ENCODE data around the gene MED22.
A peak's percentile ranks its signal among the peaks of the same experiment; 100 is the strongest.

Gene MED22

GRCh38 chr9:133375724-133376654 is 28.1 kb upstream of the MED22 start, which contains the start of the genes STKLD1 and SURF4:
STKLD1 (plus strand) TSS chr9:133376366; CDS start chr9:133376474, 108 bp downstream.
SURF4 (minus strand) TSS chr9:133376060; CDS start chr9:133375969, 91 bp downstream.
- DNase-seq (ENCODE audit: low read depth), result peak; percentile 96

DNA sequence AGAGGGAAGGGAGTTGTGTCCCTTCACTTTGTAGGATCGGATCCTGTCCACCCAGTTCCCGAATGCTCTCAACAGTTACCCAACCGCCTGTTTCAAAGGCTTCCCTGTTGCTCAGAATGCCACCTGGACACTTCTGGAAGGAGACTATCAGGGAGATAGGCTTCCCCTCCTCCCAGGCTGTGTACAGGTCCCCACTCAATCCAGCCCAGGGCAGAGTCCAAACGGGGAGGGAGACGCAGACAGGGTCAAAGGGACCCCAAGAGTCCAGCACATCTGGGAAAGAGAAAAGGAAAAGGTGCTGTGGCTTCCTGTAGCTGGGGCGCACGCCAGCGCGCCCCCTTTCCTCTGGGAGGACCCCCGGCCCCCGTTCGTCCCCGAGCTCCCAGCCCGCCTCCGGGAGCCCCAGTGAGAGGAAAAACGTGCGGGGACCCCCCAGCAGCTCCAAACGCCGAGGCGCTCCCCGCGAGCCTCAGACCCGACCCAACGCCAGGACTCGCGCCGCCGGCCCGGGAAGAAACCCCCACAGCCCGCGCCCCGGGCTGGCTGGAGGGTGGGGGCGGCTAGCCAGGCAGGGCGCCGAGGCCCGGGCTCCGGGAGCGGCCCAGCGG is 27.3 kb upstream of the MED22 start:
- peak; percentile 54 for DNase-seq (ENCODE audit: low read depth)

GRCh38 chr9:133374612-133375115 is 26.7 kb upstream of the MED22 start:
- peak; percentile 71 for DNase-seq (ENCODE audit: low read depth)

GRCh38 chr9:133372144-133372543 is 24.2 kb upstream of the MED22 start:
- no peak for DNase-seq (ENCODE audit: low read depth)

GRCh38 chr9:133371261-133371711 is 23.4 kb upstream of the MED22 start:
- no peak for DNase-seq (ENCODE audit: low read depth)

GRCh38 chr9:133370685-133371084 is 22.8 kb upstream of the MED22 start:
- DNase-seq (ENCODE audit: low read depth), result no peak

DNA sequence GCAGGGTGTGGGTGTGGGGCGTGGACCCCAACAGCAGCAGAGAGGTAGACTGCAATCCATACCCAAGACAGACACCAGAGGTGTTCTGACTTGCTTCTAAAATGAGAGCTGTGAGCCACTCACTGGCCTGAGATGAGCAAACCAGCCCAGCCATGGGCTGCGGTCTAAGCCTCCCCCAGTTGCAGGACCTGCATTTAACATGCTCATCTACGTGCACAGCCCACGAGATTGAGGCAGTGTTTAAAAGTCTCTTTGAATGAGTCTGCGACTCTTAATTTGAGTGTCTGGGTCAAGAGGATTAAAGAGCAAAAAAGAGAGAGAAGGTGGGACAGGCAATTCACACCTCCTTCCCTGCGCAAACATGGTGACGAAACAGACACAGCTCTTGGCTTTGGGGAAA is 22.0 kb upstream of the MED22 start:
- no peak for DNase-seq (ENCODE audit: low read depth)

DNA sequence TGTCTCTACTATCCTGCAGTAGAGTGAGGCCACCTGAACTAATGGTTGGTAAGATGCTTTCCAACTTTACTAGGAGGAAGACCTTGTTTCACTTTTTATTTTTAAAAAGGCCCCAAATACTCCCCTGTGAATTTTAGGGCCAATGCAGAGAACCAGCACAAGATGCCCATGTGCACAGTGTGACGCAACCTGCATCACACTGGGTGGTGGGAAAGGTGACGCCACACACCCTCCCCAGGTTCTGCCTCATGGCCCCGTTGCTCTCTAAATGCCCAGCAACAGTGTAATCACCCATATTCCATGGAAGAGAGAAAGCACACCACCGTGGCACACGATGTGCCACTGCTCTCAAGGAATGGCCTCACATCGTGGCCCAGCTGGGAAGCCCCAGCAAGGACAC is 21.5 kb upstream of the MED22 start:
- no peak for DNase-seq (ENCODE audit: low read depth)

DNA sequence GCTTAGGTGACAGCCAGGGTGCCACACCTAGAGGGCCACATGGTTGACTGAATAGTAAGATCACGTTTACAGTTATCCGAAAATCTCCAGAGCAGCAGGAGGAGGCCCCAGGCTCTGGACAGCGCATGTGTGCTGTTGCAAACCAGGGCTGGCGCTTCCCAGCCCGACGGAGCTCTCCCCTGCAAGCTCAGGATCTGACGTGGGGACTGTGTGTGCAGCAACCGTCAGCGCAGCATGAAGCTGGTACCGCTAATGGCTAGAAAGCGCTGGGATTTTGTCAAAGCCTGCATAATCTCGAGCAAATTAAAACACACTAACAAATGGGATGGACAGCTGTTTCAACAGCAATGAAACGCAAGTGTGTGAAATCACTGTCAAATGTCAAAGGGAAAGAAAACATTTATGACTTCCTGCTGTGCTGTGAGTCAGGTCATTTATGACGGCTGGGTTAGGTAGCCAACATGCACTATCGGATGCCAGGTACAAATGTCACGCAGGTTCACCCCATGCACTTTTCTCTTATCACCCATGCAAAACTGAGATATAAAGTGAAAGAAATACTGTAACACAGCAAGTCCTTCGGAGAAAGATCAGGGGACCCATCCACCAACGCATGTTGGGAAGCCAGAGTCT is 20.4 kb upstream of the MED22 start:
- no peak for DNase-seq (ENCODE audit: low read depth)

DNA sequence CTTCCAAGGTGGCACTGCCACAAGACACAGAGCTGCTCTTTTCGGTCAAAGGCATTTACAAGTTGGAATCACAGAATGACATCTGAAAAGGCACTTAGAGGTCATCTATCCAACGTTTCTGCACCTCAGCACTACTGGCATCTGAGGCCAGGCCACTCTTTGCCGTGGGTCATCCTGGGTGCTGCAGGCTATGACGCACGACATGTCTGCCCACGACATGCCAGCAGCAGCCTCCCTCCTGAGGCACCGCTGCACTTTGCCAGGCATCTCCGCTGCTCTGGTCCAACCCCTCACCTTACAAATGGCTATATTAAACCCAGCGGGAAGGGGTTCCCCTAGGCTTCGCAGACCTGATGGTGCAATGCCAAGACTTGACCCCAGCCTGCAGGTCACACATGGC is 19.8 kb upstream of the MED22 start:
- no peak for DNase-seq (ENCODE audit: low read depth)

GRCh38 chr9:133367221-133367620 is 19.3 kb upstream of the MED22 start:
- no peak for DNase-seq (ENCODE audit: low read depth)

DNA sequence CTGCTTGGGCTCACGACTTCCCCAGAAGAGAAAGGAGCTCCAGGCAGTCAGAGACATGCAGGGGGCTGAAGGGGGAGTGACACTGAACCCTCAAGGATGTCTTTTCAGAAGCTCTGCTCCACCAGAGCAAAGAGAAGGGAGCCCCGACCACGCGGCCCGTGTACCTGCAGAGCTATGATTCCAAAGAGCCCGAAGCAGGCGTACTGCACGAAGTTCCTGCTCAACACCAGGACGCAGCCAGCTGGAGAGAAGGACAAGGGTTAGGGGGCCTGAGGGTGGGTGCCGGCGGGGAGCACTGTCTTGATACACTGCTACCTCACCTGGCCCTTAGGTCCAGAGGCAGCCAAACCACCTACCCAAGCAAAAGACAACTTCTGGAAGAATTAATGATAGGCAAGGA is 18.5 kb upstream of the MED22 start:
- DNase-seq (ENCODE audit: low read depth), result no peak

GRCh38 chr9:133362359-133363044 is 14.6 kb upstream of the MED22 start:
- DNase-seq (ENCODE audit: low read depth), result peak; percentile 18

GRCh38 chr9:133361507-133362092 is 13.7 kb upstream of the MED22 start:
- no peak for DNase-seq (ENCODE audit: low read depth)

- DNase-seq (ENCODE audit: low read depth), result no peak
These were observed 12.8 kb upstream of the MED22 start for GRCh38 chr9:133360400-133361393.

DNA sequence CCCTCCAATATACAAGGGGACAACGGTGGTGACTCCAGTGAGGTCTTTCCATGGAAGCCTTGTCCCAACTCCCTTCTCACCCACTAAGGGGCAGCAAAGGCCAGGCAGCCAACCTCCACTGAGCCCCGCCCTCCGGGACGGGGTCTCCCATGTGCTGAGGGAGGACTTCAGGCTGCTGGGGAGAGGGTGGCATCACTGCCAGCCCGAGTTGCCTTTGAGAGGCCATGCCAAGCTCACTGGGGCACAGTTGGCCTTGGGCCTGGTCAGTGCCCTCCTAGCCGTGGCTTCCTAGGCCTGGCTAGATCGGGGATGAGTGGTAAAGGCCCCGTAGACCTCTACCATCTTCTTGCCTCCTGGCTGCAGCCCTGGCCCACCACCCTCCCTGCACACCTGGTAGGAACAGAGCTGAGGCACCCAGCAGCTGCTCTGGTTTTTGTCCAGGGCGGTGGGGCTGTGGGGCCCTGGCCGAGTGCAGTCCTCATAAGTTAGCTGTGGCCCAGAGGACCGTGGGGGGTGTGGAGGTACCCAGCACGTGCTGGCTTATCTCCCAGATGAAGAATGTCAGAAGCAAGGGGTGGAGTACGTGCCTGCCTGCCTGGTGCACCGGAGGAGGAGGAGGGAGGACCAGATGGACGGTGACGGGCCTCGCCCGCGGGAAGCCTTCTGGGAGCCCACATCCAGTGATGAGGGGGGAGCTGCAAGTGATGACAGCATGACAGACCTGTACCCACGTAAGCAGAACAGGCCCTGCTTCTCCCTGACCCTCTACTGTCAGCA is 11.7 kb upstream of the MED22 start:
- peak; percentile 30 for DNase-seq (ENCODE audit: low read depth)

DNA sequence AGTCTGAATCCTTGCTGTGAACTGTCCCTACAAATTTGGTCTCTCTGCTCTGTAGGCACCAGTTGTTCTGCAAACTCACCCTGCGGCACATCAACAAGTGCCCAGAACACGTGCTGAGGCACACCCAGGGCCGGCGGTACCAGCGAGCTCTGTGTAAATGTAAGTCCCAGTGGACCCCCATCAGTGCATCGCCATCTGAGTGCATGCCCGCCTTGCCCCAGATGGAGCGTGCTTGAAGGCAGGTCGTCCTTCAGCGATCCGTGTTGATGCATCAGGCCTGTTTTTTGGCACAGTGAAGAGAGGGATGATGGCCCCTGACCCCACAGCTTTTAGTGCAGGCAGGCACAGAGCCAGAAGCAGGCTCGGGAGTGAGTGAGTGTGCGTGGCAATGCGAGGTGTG is 9.7 kb upstream of the MED22 start:
- DNase-seq (ENCODE audit: low read depth), result no peak

DNA sequence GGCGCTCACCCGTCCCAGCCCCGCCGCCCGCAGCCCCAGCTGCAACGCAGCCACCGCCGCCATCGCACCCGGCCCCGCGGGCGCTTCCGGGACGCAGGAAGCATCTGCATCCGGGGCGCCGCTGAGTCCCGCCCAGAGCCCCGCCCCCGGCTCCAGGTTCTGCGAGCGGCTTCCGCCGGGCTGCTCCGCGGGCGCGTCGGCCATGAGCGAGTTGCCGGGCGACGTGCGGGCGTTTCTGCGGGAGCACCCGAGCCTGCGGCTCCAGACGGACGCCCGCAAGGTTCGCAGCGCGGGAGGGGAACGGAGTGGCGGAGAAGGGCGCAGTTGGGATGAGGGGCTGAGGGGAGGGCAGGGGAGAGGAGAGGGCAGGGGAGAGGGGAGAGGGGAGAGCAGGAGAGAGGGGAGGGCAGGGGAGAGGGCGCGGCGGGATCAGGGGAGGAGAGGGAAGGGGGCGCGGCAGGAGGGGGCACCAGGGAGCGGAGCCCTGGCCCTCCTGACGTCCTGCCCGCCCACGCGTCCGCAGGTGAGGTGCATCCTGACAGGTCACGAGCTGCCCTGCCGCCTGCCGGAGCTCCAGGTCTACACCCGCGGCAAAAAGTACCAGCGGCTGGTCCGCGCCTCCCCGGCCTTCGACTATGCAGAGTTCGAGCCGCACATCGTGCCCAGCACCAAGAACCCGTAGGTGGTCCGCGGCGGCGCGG is 8.6 kb upstream of the MED22 start, which contains the start of the genes SURF1 and SURF2:
Gene SURF1, minus strand, starts transcription at position 97 of the 701 bp plus-strand sequence. Its CDS starts 34 bp downstream, at position 63.
Gene SURF2, plus strand, starts transcription at position 160 of the 701 bp plus-strand sequence. Its CDS starts 43 bp downstream, at position 203.
- DNase-seq (ENCODE audit: low read depth), result peak; percentile 82

All from EH (cell line).